Measurements from ENCODE around the gene LCN10. TPM values are rescaled to one million over a fixed set of nuclear protein-coding genes. Genes with fewer than 3 reads are reported as not detected.

Gene LCN10
- total RNA-seq, 2 donors from 2014 or later = 0.89 to 1.6 TPM

DNA sequence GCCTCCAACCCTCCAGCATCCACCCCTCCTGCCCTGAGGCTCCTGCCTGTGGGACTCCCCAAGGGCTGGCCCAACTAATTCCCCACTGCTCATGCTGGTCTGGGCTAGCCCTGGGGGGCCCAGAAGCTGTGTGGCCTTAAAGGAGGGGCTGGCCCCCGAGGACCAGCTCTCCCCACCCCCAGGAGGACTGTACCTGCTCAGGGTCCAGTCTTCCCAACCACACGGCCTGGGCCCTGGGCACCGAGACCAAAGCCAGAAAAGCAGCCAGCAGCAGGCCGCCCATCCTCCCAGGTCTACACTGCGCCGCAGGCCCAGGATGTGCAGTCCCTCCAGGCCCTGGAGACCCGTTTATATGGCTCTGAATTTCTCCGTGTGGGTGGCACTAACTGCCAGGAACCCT lies 5.5 kb upstream of the LCN10 start, which contains the start of gene LCN6:
LCN6 (minus strand) TSS at position 325 of the 400 bp plus-strand sequence; CDS start at position 283, 42 bp downstream.
- H3K9me3 Mint-ChIP-seq = peaks cover 13 to 17% of the 10 kb centered on the region in 2 donors
- DNase-seq (ENCODE audit: low spot score in 2 of 2) (no peak), ATAC-seq (no peak)
- H3K27ac Mint-ChIP-seq = no peak within 1 kb of the TSS
- peaks cover 16 to 23% of the 10 kb centered on the region in 2 donors for H3K36me3 Mint-ChIP-seq

GRCh38 chr9:136747161-136748060 lies 4.7 kb upstream of the LCN10 start:
- ATAC-seq = no peak
- no peak overlapping the region for H3K27ac Mint-ChIP-seq
- peaks cover 8 to 12% of the 10 kb centered on the region in 2 donors for H3K9me3 Mint-ChIP-seq
- DNase-seq (ENCODE audit: low spot score in 2 of 2) = no peak
- peaks cover 10 to 16% of the 10 kb centered on the region in 2 donors for H3K36me3 Mint-ChIP-seq

DNA sequence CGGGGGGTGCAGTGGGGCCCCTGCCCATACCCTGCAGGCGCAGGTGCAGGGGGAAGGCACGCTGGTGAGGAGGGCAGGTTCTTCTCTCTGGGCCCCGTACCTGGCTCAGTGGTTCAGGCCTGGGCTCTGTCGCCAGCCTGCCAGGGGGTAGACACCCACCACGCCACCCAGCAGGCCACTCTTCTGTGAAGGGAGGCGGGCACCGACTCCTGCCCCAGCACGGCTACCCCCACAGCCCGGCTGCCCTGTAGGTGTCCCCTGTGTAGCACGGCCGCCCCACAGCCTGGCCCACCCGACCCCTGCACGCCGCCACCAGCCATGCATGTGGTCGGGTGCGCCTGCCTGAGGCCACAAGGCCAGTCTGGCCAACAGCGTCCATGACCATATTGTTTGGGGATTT lies 3.9 kb upstream of the LCN10 start:
- Mint-ChIP-seq H3K27ac (no peak overlapping the region), H3K36me3 (peaks cover 2 to 9% of the 10 kb centered on the region in 2 donors), H3K9me3 (peaks cover 2 to 6% of the 10 kb centered on the region in 2 donors)
- no peak for DNase-seq (ENCODE audit: low spot score in 2 of 2)
- no peak for ATAC-seq

- DNase-seq (ENCODE audit: low spot score in 2 of 2) = no peak
- no peak overlapping the region for H3K27ac Mint-ChIP-seq
- no peak for ATAC-seq
- peaks cover 0 to 5% of the 10 kb centered on the region in 2 donors for H3K9me3 Mint-ChIP-seq
- peaks cover 0 to 7% of the 10 kb centered on the region in 2 donors for H3K36me3 Mint-ChIP-seq
Measured at GRCh38 chr9:136746155-136746490, 3.4 kb upstream of the LCN10 start.

DNA sequence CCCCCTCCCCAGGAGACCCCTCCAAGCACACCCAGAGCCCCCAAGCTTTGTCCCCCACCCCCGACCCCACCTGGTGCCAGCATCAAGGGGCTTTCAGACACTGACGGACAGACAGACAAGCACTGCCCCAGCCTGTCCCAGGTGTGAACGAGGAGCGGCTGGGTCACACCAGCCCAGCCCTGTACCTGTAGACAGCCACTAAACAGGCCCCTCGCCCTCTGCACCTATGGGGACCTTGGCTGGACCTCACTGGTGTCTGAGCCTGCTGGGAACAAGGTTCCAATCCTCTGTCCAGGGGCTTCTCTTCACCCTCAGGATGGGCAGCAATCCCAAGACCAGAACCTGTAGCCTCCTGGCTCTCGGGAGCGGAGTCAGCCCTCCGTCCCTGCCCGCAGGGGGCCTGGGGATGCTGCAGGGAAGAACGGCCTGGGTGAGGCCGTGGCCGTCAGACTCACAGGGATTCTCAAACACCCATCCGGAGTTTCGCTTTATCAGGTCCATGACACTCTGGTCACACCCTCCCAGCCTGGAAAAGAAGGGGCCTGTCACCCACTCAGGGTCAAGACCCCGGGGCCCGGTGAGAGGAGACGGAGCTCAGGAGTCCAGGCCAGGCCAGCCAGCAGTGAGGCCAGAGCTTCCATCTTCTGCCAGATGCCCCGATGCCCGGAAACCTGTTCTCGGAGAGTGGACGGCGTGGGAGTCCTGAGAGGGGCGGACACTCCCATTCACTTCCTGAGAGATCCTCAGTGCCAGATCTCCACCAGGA lies 2.8 kb upstream of the LCN10 start:
- Mint-ChIP-seq H3K27ac (no peak overlapping the region), H3K9me3 (peaks cover 0 to 2% of the 10 kb centered on the region in 2 donors), H3K36me3 (peaks cover 0 to 2% of the 10 kb centered on the region in 2 donors)
- DNase-seq (ENCODE audit: low spot score in 2 of 2) (no peak), ATAC-seq (no peak)

DNA sequence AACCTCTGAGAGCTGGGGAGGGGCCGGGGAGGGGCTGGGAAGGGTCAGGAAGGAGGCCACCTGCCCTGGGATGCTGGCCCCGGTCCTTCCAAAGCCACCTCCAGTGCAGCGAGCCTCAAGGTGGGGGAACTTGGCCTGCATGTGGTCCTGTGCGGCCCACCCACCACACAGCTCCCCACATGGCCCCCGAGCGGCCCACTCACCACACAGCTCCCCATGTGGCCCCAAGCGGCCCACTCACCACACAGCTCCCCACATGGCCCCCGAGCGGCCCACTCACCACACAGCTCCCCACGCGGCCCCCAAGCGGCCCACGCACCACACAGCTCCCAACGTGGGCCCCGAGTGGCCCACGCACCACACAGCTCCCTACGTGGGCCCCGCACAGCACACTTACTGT lies 2.0 kb upstream of the LCN10 start:
- DNase-seq (ENCODE audit: low spot score in 2 of 2) = no peak
- H3K27ac Mint-ChIP-seq = no peak overlapping the region
- H3K9me3 Mint-ChIP-seq = no peaks in the 10 kb centered on the region
- H3K36me3 Mint-ChIP-seq = no peaks in the 10 kb centered on the region
- ATAC-seq = no peak

- DNase-seq (ENCODE audit: low spot score in 2 of 2) (no peak), ATAC-seq (no peak)
- no peaks in the 10 kb centered on the region for H3K36me3 Mint-ChIP-seq
- H3K27ac Mint-ChIP-seq = no peak overlapping the region
- H3K9me3 Mint-ChIP-seq = no peaks in the 10 kb centered on the region
Measured at GRCh38 chr9:136743639-136744211, 985 bp upstream of the LCN10 start.

DNA sequence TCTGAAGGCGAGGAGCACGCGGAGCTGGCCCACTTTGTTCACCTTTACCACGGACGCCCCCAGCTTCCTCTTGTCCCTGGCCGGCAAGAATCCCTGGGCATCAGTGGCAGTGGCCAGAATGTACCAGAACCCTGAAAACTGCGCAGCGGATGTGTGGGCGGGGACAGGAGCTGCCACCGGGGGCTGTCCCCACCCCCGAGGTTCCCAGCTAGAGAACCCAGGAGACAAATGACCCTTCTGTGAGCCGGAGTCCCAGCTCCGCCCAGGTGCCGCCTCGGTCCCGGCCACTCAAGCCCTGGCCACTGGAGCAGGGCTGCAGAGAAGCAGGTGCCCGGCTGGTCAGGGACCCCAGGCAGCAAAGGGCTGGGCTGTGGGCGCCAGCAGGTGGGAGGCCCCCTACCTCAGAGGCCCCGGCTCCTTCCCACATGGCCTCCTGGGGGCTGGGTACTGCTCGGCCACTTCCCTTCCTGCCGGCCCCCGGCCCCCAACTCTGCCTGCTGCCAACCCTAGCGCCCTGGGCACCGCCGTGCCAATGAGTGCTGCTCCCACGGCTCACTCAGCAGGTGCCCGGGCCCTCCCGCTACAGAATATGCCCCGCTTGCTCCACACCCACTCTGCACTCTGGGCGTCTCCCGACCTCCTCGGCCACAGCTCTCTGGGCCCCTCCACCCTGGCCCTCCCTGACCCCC lies 713 bp downstream of the LCN10 start:
- no peaks in the 10 kb centered on the region for H3K9me3 Mint-ChIP-seq
- ATAC-seq (peak; percentile 36 to 80), DNase-seq (ENCODE audit: low spot score in 2 of 2) (no peak)
- H3K36me3 Mint-ChIP-seq = no peaks in the 10 kb centered on the region
- no peak overlapping the region for H3K27ac Mint-ChIP-seq

DNA sequence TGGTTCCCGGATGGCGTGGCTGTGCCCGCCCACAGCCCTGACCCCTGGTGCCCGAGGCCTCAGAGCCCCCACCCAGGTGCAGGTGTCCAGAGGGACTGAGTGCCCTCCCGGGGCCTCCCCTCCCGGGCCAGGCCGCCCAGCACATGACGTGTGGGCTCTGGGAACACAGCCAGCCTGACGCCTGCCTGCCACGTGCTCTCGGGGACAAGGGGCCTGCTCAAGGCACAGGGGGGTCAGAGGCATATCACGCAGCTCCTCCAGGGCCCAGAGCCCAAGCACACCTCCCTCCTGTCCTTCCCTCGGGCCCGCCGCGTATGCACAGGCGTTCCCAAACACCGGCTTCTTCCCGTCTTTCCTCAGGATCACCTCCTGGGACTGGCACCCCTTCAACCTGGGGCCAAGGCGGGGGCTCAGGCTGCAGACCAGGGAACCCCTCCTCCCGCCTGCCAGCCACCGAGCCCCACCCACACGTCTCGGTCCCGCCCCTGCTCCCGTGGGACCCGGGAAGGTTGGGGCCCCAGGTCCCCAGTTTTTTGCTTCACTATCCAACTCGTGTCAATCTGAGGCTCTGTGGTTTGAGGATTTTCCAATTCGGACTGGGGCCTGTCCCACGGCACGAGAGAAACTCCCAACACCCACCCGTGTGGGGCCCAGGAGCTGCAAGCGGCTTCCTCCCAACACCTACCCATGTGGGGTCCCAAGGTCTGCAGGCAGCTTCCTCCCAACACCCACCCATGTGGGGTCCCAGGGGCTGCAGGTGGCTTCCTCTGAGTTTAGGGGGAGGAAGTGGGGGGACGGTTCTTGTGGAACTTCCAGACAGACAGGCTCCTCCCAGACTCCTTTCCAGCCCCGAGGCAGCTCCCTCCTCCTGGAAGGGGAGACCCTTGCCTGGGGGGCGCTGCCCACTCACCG lies 1.5 kb downstream of the LCN10 start:
- no peak for DNase-seq (ENCODE audit: low spot score in 2 of 2)
- Mint-ChIP-seq H3K9me3 (no peaks in the 10 kb centered on the region), H3K36me3 (no peaks in the 10 kb centered on the region), H3K27ac (no peak overlapping the region)
- peak in 1 of 2 donors; percentile 41 for ATAC-seq

DNA sequence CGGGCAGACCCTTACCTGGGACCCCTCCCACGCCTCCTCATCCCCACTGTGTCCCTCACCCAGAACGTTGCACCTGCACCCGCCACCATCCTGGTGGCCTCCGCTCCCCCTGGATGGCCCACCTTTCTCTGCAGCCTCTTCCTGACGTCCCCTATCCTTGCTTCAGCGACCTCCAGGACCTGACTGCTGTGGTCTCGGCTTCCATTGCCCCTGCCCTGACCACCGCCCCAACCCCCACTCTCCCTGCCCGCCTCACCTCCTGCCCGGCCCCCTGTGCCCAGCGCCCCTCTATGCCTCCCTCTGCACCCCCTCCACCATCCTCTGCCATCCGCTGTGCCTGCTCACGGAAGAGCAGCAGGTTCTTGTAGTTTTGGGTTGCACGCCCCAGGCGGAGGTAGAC lies 2.2 kb downstream of the LCN10 start:
- Mint-ChIP-seq H3K36me3 (no peaks in the 10 kb centered on the region), H3K27ac (no peak overlapping the region), H3K9me3 (no peaks in the 10 kb centered on the region)
- ATAC-seq (no peak), DNase-seq (ENCODE audit: low spot score in 2 of 2) (no peak)

- Mint-ChIP-seq H3K27ac (no peak overlapping the region), H3K9me3 (no peaks in the 10 kb centered on the region), H3K36me3 (no peaks in the 10 kb centered on the region)
- ATAC-seq (no peak), DNase-seq (ENCODE audit: low spot score in 2 of 2) (no peak)
Measured at GRCh38 chr9:136740069-136740468, 2.7 kb downstream of the LCN10 start.

GRCh38 chr9:136739509-136739908 lies 3.2 kb downstream of the LCN10 start:
- DNase-seq (ENCODE audit: low spot score in 2 of 2) = no peak
- H3K9me3 Mint-ChIP-seq = no peaks in the 10 kb centered on the region
- ATAC-seq = no peak
- no peak overlapping the region for H3K27ac Mint-ChIP-seq
- no peaks in the 10 kb centered on the region for H3K36me3 Mint-ChIP-seq

GRCh38 chr9:136738960-136739359 lies 3.8 kb downstream of the LCN10 start:
- no peaks in the 10 kb centered on the region for H3K36me3 Mint-ChIP-seq
- no peak overlapping the region for H3K27ac Mint-ChIP-seq
- no peaks in the 10 kb centered on the region for H3K9me3 Mint-ChIP-seq
- ATAC-seq (no peak), DNase-seq (ENCODE audit: low spot score in 2 of 2) (no peak)

DNA sequence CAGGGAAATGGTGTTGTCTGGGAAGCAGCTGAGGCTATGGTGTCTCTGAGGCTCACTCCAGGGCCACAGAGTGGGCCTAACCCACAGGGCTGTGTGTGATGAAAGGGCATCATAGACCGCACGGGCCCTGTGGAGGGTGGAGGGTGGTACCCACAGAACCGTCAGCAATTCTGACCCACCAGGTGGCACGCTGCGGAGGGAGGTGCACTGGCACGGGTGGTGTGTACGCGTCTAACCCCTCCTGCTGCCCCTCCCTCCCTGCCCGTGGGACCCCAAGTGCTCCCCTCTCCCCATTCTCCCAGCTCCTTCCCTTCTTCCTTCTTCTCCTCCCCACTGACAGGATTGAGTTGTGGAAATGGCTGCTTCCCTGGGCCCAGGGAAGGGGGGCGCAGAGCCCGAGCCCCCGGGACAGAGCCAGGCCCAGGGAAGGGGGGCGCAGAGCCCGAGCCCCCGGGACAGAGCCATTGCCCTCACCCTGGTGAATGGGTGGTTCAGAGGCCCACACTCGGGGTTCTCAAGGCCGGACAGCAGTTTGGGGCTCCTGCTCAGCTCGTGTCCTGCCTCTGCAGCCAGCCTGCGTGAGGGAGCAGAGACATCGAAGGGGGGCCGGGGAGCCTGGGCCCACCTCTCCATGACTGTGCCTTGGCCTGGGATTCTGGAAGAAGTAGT lies 6.8 kb downstream of the LCN10 start:
- H3K27ac Mint-ChIP-seq = no peak overlapping the region
- H3K9me3 Mint-ChIP-seq = no peaks in the 10 kb centered on the region
- no peaks in the 10 kb centered on the region for H3K36me3 Mint-ChIP-seq
- DNase-seq (ENCODE audit: low spot score in 2 of 2) = no peak
- ATAC-seq = no peak

GRCh38 chr9:136734837-136735496 lies 7.8 kb downstream of the LCN10 start:
- H3K9me3 Mint-ChIP-seq = no peaks in the 10 kb centered on the region
- ATAC-seq (peak in 1 of 2 donors; percentile 68), DNase-seq (ENCODE audit: low spot score in 2 of 2) (no peak)
- no peaks in the 10 kb centered on the region for H3K36me3 Mint-ChIP-seq
- H3K27ac Mint-ChIP-seq = no peak overlapping the region

Data from activated naive CD4-positive, alpha-beta T cell treated with anti-CD3 and anti-CD28 coated beads, Interleukin-2, amount 50 U/mL, for 72 hours (primary cell).